T-cell (primary cell): ENCODE results near the gene NELL1. TPM values are rescaled to one million over a fixed set of nuclear protein-coding genes. Genes with fewer than 3 reads are reported as not detected.

ENCODE experiments used
- ATAC-seq, 4 experiments: fragments of 200-7000 bp in 3 of 4; fragments of 150-1000 bp in 1 of 4; cut with Tn5 transposase; replicated peaks in 1 of 4; 1 replicate in 3 of 4; 2 replicates in 1 of 4; pipeline ENCODE4 v1.10.0; 2021; ENCODE audit warnings: moderate library complexity in 3 of 4, mild to moderate bottlenecking in 2 of 4, moderate number of reproducible peaks in 1 of 4
- CTCF ChIA-PET, 2 donors: fragments of 300-600 bp; sonication (Branson Sonifier 250); formaldehyde crosslinking; loops; one replicate each; lab custom pipeline; 2022; ENCODE audit warnings: antibody characterized with exemption in 2 of 2; lab: Charles Lee
- POLR2A ChIA-PET, 2 donors: fragments of 300-600 bp; sonication (Branson Sonifier 250); formaldehyde crosslinking; loops; one replicate each; lab custom pipeline; 2022; ENCODE audit warnings: antibody characterized with exemption in 2 of 2; lab: Charles Lee
- DNase-seq, 35 experiments: peaks; one replicate each; pipeline versions ENCODE4 v3.0.0 to v3.0.0-alpha.2; 2013 to 2023
- H3K27ac ChIP-seq: one replicate; pipeline ENCODE4 v1.5.1; 2013; ENCODE audit warnings: low read length
- H3K27me3 ChIP-seq, 2 experiments: replicated peaks in 1 of 2; 1 replicate in 1 of 2; 2 replicates in 1 of 2; pipeline versions ENCODE4 v1.6.1 to v1.7.0; 2013; ENCODE audit warnings: low read length in 1 of 2, mixed read lengths in 1 of 2; ENCODE audit not compliant: control insufficient read depth in 2 of 2, insufficient read depth in 2 of 2; ENCODE audit errors: extremely low read depth in 1 of 2
- H3K36me3 ChIP-seq, 2 donors: 1 replicate in 1 of 2; 2 replicates in 1 of 2; pipeline versions ENCODE4 v1.6.1 to v1.7.0; 2013; ENCODE audit warnings: low read length in 1 of 2; ENCODE audit not compliant: control insufficient read depth in 2 of 2, insufficient read depth in 1 of 2; ENCODE audit errors: extremely low read depth in 1 of 2
- H3K4me1 ChIP-seq, 2 experiments: 1 replicate in 1 of 2; 2 replicates in 1 of 2; pipeline versions ENCODE4 v1.6.1 to v1.7.0; 2013; ENCODE audit warnings: low read length in 2 of 2, mixed read lengths in 1 of 2; ENCODE audit not compliant: insufficient read depth in 2 of 2, control insufficient read depth in 1 of 2; ENCODE audit errors: extremely low read depth in 1 of 2
- H3K4me3 ChIP-seq, 2 donors: 1 replicate in 1 of 2; 2 replicates in 1 of 2; pipeline versions ENCODE4 v1.5.1 to v1.7.0; 2013; ENCODE audit warnings: mild to moderate bottlenecking in 2 of 2, low read length in 1 of 2, moderate library complexity in 1 of 2; ENCODE audit not compliant: control insufficient read depth in 1 of 2; ENCODE audit errors: extremely low read depth in 1 of 2
- H3K9me3 ChIP-seq: 2 replicates; pipeline ENCODE4 v1.7.0; 2013
- H3K27ac Mint-ChIP-seq, 2 donors: one replicate each; pipeline ENCODE4 v1.8.0; 2020 to 2021; ENCODE audit warnings: mild to moderate bottlenecking in 2 of 2, mixed read lengths in 2 of 2
- H3K27me3 Mint-ChIP-seq, 2 donors: one replicate each; pipeline ENCODE4 v1.8.0; 2021 to 2022; ENCODE audit warnings: mixed read lengths in 2 of 2
- H3K36me3 Mint-ChIP-seq: one replicate; pipeline ENCODE4 v1.8.0; 2021; ENCODE audit warnings: mixed read lengths
- H3K4me1 Mint-ChIP-seq, 3 donors: one replicate each; pipeline ENCODE4 v1.8.0; 2020 to 2022; ENCODE audit warnings: mixed read lengths in 3 of 3, mild to moderate bottlenecking in 1 of 3
- H3K4me3 Mint-ChIP-seq, 3 donors: one replicate each; pipeline ENCODE4 v1.8.0; 2020 to 2022; ENCODE audit warnings: mild to moderate bottlenecking in 3 of 3, mixed read lengths in 3 of 3, moderate library complexity in 3 of 3
- H3K9me3 Mint-ChIP-seq, 3 donors: one replicate each; pipeline ENCODE4 v1.8.0; 2020 to 2022; ENCODE audit warnings: mixed read lengths in 3 of 3
- WGBS: methylation state at CpG from one replicate; pipeline ENCODE4 v1.1.5; 2013; ENCODE audit warnings: missing lambda C conversion rate; ENCODE audit not compliant: insufficient coverage; 5-methylcytosine and 5-hydroxymethylcytosine counted together
- total RNA-seq, 35 experiments: library from RNA in 6 of 35; stranded (reverse) in 6 of 35; fragments of 120-200 nt in 1 of 35; gene quantifications; one replicate each; pipeline versions ENCODE4 v1.2.1 to v1.2.4 and lab custom pipeline; 2013 to 2026

The NELL1 gene
- total RNA-seq, 5 donors from 2014 or later (not counting 1 experiment from before 2014, with no cell fraction given) = not detected

DNA sequence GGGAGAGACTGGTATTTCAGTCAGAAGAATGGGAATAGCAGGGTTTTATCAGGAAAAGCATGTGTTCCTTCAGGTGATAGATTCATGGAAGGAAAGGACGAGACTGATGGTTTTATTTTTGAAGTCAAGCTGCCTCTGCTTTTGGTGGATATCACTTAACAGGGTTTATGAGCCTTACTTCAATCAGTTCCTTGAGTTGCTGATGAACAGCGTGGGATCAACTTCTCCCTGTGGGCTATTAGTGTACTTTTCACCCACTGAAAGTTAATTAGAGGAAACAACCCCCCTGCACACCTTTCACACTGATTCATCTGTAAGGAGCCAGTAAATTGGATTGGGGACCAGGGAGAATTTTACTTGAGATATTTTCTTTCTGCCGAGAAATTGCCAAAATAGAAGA lies 479.0 kb downstream of the NELL1 start:
- Histone ChIP-seq H3K27me3 (no peaks in the 10 kb centered on the region), H3K4me3 (no peak overlapping the region), H3K4me1 (no peaks in the 10 kb centered on the region), H3K36me3 (no peaks in the 10 kb centered on the region), H3K9me3 (no peaks in the 10 kb centered on the region), H3K27ac (no peak overlapping the region)
- no peak for DNase-seq
- Mint-ChIP-seq H3K4me1 (no peaks in the 10 kb centered on the region), H3K9me3 (peaks cover 12 to 27% (median 16%) of the 10 kb centered on the region in 3 donors), H3K27me3 (no peaks in the 10 kb centered on the region), H3K4me3 (no peak overlapping the region), H3K36me3 (no peaks in the 10 kb centered on the region), H3K27ac (no peak overlapping the region)
- WGBS = no CpG with 5 or more reads among the region's 3 CpGs
- no peak for ATAC-seq
- ChIA-PET POLR2A (no interaction called here), CTCF (interaction anchor here in 1 of 2 donors (0.7 kb wide), 1 partner anchor 1660 kb away, joined by 6 read pairs; no protein-coding TSS in a partner anchor)

DNA sequence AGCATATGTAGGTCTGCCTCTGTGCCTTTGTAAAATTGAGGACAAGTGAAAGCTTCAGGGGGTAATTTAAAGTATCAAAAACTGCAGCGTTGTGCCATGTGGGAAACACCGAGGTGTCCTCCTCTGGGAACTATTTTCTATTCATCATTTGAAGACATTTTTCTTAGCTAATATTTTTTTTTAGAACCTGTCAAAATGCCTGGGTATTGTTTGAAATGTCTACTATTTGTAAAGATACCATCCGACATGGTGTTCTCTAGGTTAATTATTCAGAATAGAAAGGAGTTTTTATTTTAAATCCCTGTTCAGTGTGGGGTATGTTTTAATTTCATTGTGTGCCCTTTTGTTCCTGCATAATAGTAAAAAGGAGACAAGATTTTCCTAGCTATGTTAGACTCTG lies 490.8 kb downstream of the NELL1 start:
- DNase-seq (no peak), ATAC-seq (no peak)
- Mint-ChIP-seq H3K36me3 (no peaks in the 10 kb centered on the region), H3K27ac (no peak overlapping the region), H3K4me1 (no peaks in the 10 kb centered on the region), H3K4me3 (no peak overlapping the region), H3K9me3 (peaks cover under 1 to 9% (median 9%) of the 10 kb centered on the region in 3 donors), H3K27me3 (no peaks in the 10 kb centered on the region)
- no peaks in the 10 kb centered on the region for H3K36me3 ChIP-seq
- H3K27me3 ChIP-seq = no peaks in the 10 kb centered on the region
- H3K4me1 ChIP-seq = no peaks in the 10 kb centered on the region
- ChIA-PET CTCF (no interaction called here), POLR2A (no interaction called here)
- H3K9me3 ChIP-seq = no peaks in the 10 kb centered on the region
- no peak overlapping the region for H3K4me3 ChIP-seq
- no CpG with 5 or more reads among the region's 3 CpGs for WGBS
- H3K27ac ChIP-seq = no peak overlapping the region

DNA sequence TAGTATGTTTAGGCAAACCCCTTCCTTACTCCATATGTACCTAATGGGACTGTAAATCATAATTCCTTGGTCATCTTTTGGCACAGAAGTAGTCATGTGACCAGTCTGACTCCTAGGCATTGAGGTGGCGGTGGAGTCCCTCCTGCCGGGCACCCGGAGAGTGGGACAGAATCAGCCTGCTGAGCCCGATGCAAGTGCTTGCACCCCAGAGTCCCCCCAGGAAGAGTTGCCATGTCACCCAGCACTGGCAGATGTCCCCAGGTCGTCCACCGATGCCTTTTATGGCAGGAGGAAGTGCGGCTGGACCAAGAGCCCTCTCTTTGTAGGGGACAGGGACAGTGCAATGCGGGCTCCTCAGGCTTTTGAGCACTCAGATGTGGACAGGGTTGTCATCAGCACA lies 500.3 kb downstream of the NELL1 start:
- 85% methylated on average over 8 of the region's 8 CpGs for WGBS
- no peak overlapping the region for H3K4me3 ChIP-seq
- CTCF ChIA-PET = no interaction called here
- no peaks in the 10 kb centered on the region for H3K27me3 Mint-ChIP-seq
- no peaks in the 10 kb centered on the region for H3K36me3 ChIP-seq
- H3K4me1 Mint-ChIP-seq = no peaks in the 10 kb centered on the region
- POLR2A ChIA-PET = no interaction called here
- no peaks in the 10 kb centered on the region for H3K9me3 ChIP-seq
- ATAC-seq (no peak), DNase-seq (no peak)
- no peaks in the 10 kb centered on the region for H3K4me1 ChIP-seq
- no peaks in the 10 kb centered on the region for H3K36me3 Mint-ChIP-seq
- no peak overlapping the region for H3K4me3 Mint-ChIP-seq
- H3K27ac ChIP-seq = no peak overlapping the region
- H3K27me3 ChIP-seq = no peaks in the 10 kb centered on the region
- H3K9me3 Mint-ChIP-seq = peaks cover 0 to 10% (median 5%) of the 10 kb centered on the region in 3 donors
- no peak overlapping the region for H3K27ac Mint-ChIP-seq

- Histone ChIP-seq H3K36me3 (no peaks in the 10 kb centered on the region), H3K27me3 (no peaks in the 10 kb centered on the region), H3K4me3 (no peak overlapping the region), H3K9me3 (no peaks in the 10 kb centered on the region), H3K27ac (no peak overlapping the region), H3K4me1 (no peaks in the 10 kb centered on the region)
- CTCF ChIA-PET = no interaction called here
- DNase-seq = no peak
- no peaks in the 10 kb centered on the region for H3K36me3 Mint-ChIP-seq
- ATAC-seq = no peak
- no peak overlapping the region for H3K27ac Mint-ChIP-seq
- H3K4me3 Mint-ChIP-seq = no peak overlapping the region
- no peaks in the 10 kb centered on the region for H3K4me1 Mint-ChIP-seq
- H3K9me3 Mint-ChIP-seq = peaks cover 2 to 7% (median 3%) of the 10 kb centered on the region in 3 donors
- POLR2A ChIA-PET = no interaction called here
- no peaks in the 10 kb centered on the region for H3K27me3 Mint-ChIP-seq
Observed at GRCh38 chr11:21173476-21173875, 504.1 kb downstream of the NELL1 start.

DNA sequence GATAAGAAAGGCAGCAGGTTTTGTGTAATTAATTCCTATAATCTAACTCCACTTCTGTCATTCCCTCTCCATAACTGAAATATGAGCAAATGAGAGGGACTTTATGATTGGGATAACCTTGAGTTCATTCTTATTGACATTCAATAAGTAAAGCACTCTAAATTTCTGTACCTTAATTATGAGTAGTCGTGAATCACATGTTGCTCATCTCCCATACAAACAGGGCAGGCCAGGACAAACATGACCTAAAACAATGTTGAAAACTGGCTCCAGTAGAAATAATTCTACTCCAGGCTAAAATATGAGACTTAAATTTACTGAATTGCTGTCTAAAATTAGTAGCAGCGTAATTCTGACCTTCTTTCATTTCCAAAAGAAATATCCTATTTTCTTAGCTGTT lies 505.4 kb downstream of the NELL1 start:
- ATAC-seq (no peak), DNase-seq (no peak)
- Mint-ChIP-seq H3K36me3 (no peaks in the 10 kb centered on the region), H3K4me1 (no peaks in the 10 kb centered on the region), H3K27ac (no peak overlapping the region), H3K4me3 (no peak overlapping the region), H3K9me3 (peaks cover 2 to 7% (median 3%) of the 10 kb centered on the region in 3 donors), H3K27me3 (no peaks in the 10 kb centered on the region)
- POLR2A ChIA-PET = no interaction called here
- Histone ChIP-seq H3K4me1 (no peaks in the 10 kb centered on the region), H3K4me3 (no peak overlapping the region), H3K36me3 (no peaks in the 10 kb centered on the region), H3K27ac (no peak overlapping the region), H3K27me3 (no peaks in the 10 kb centered on the region), H3K9me3 (no peaks in the 10 kb centered on the region)
- WGBS = no CpG with 5 or more reads among the region's 2 CpGs
- CTCF ChIA-PET = no interaction called here

- no peaks in the 10 kb centered on the region for H3K36me3 ChIP-seq
- no peak overlapping the region for H3K27ac ChIP-seq
- no peaks in the 10 kb centered on the region for H3K4me1 Mint-ChIP-seq
- POLR2A ChIA-PET = no interaction called here
- no peaks in the 10 kb centered on the region for H3K27me3 ChIP-seq
- H3K4me3 ChIP-seq = no peak overlapping the region
- 100% methylated on average over 1 of the region's 2 CpGs for WGBS
- H3K4me1 ChIP-seq = no peaks in the 10 kb centered on the region
- no peak overlapping the region for H3K27ac Mint-ChIP-seq
- no peak overlapping the region for H3K4me3 Mint-ChIP-seq
- ATAC-seq = no peak
- no peaks in the 10 kb centered on the region for H3K36me3 Mint-ChIP-seq
- peaks cover 2 to 7% (median 3%) of the 10 kb centered on the region in 3 donors for H3K9me3 Mint-ChIP-seq
- CTCF ChIA-PET = no interaction called here
- H3K9me3 ChIP-seq = no peaks in the 10 kb centered on the region
- no peaks in the 10 kb centered on the region for H3K27me3 Mint-ChIP-seq
- DNase-seq = no peak
Observed at GRCh38 chr11:21177379-21177778, 508.0 kb downstream of the NELL1 start.

DNA sequence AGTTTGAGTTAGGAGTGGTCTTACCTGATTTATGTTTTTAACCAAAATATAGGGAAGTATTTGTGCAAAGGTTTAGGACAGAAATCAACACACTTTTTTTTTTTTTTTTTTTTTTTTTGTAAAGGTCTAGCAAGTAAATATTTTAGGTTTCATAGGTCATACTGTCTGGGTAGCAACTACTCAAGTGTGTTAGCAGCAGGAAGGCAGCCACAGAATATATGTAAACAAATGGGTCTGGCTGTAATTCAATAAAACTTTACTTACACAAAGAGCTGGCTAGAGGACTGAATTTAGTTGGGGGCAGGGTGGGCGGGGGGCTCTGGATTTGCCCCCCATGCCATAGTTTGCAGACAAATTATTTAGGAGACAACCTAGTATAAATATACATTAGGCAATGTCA lies 510.4 kb downstream of the NELL1 start:
- no peaks in the 10 kb centered on the region for H3K4me1 ChIP-seq

More for the DNA sequence above, 510.4 kb downstream of the NELL1 start:
- DNase-seq (no peak), ATAC-seq (no peak)
- POLR2A ChIA-PET = no interaction called here
- Histone ChIP-seq H3K27ac (no peak overlapping the region), H3K9me3 (no peaks in the 10 kb centered on the region), H3K36me3 (no peaks in the 10 kb centered on the region), H3K4me3 (no peak overlapping the region), H3K27me3 (no peaks in the 10 kb centered on the region)
- Mint-ChIP-seq H3K4me1 (no peaks in the 10 kb centered on the region), H3K4me3 (no peak overlapping the region), H3K27me3 (no peaks in the 10 kb centered on the region), H3K36me3 (no peaks in the 10 kb centered on the region), H3K27ac (no peak overlapping the region), H3K9me3 (peaks cover 2 to 4% (median 3%) of the 10 kb centered on the region in 3 donors)
- no CpG with 5 or more reads among the region's 1 CpG for WGBS
- CTCF ChIA-PET = no interaction called here
